CD4-positive, alpha-beta T cell treated with Interleukin-15 for 1 hour (primary cell): ENCODE data around the gene FBXO27.
"Not testable (repeated sequence)": the region's sequence is repeated elsewhere in the genome, so short reads cannot be mapped to it uniquely, and the experiment has no call there.

Experiments used
- DNase-seq: peaks from one replicate; pipeline ENCODE4 v3.0.0-alpha.2; 2020

FBXO27 gene

GRCh38 chr19:39032063-39032918, at the start of gene FBXO27:
Gene FBXO27 (minus strand): TSS chr19:39032549. CDS start chr19:39032227, 322 bp downstream.
- no peak for DNase-seq

- no peak for DNase-seq
These were observed 48.1 kb upstream of the FBXO27 start for GRCh38 chr19:39080431-39080830.

GRCh38 chr19:39078436-39079200, 46.3 kb upstream of the FBXO27 start:
- DNase-seq: no peak

GRCh38 chr19:39077323-39077722, 45.0 kb upstream of the FBXO27 start:
- DNase-seq: no peak

- no peak for DNase-seq
These were observed 42.6 kb upstream of the FBXO27 start for GRCh38 chr19:39074942-39075341.

- no peak for DNase-seq
These were observed 41.9 kb upstream of the FBXO27 start for GRCh38 chr19:39074205-39074692.

- DNase-seq: no peak
These were observed 38.5 kb upstream of the FBXO27 start for GRCh38 chr19:39070888-39071287.

GRCh38 chr19:39068259-39068658, 35.9 kb upstream of the FBXO27 start:
- DNase-seq: not testable (repeated sequence)

GRCh38 chr19:39067104-39067503, 34.8 kb upstream of the FBXO27 start:
- DNase-seq: no peak

- DNase-seq: no peak
These were observed 33.6 kb upstream of the FBXO27 start for GRCh38 chr19:39065928-39066327.

- DNase-seq: no peak
These were observed 32.1 kb upstream of the FBXO27 start for GRCh38 chr19:39064405-39064804.

GRCh38 chr19:39060171-39060570, 27.8 kb upstream of the FBXO27 start:
- no peak for DNase-seq

GRCh38 chr19:39059302-39059701, 27.0 kb upstream of the FBXO27 start:
- no peak for DNase-seq

GRCh38 chr19:39057615-39058014, 25.3 kb upstream of the FBXO27 start:
- no peak for DNase-seq

GRCh38 chr19:39054091-39054470, 21.7 kb upstream of the FBXO27 start:
- no peak for DNase-seq

GRCh38 chr19:39053276-39054090, 21.1 kb upstream of the FBXO27 start:
- no peak for DNase-seq

GRCh38 chr19:39052846-39053245, 20.5 kb upstream of the FBXO27 start:
- no peak for DNase-seq

- peak; percentile 65 for DNase-seq
These were observed 19.9 kb upstream of the FBXO27 start for GRCh38 chr19:39052243-39052746.

GRCh38 chr19:39047073-39047472, 14.7 kb upstream of the FBXO27 start:
- DNase-seq: no peak

GRCh38 chr19:39046037-39046821, 13.9 kb upstream of the FBXO27 start:
- no peak for DNase-seq

GRCh38 chr19:39045506-39045905, 13.2 kb upstream of the FBXO27 start:
- no peak for DNase-seq

GRCh38 chr19:39038098-39038497, 5.7 kb upstream of the FBXO27 start:
- no peak for DNase-seq
